ENCODE measurements around the gene KIRREL3. TPM values are rescaled to one million over a fixed set of nuclear protein-coding genes. Genes with fewer than 3 reads are reported as not detected.

KIRREL3 gene
- total and polyA plus RNA-seq, 2 donors (not counting 3 experiments of a cell fraction or from before 2014, with no cell fraction given): not detected

DNA sequence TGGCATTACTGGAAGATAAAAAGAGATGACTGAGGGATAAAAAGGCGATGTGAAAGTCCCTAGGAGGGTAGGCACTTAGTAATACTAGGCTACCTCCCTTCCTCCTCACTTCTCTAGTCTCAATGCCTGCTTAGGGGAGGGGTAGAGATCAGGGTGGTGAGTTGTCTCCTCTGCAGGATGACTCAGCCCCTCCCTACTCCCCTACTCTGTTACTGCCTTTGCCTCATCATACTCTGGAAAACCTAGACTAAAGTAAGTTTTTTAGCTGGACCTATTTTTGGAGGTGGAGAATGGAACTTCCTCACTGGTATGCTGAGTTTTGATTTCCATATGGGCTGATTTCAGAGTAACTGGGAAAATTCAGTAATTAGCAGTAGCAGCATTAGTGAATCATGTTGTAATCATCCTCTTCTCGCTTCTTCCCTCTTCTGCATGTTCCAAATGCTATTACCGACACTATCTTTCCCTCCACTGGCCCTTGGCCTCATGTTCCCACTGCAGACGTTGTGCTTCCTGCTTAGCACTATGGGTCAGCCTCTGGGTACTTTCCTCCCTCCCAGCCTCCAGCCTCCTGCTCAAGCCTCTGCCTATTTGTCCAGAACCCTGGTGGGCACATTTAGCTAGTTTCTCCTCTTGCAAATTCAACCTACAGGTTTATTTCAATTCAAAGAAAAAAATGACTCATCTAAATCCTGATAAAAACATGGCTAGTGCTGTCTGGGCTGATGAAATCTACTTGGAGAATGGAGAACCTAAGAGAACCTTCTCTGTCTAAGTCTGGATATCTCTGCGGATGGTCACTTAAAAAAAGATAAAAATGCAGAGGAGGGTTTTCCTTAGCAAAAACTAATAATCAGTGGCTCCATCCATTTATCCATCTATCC lies 363.4 kb downstream of the KIRREL3 start:
- H3K9ac ChIP-seq (replicated peaks; ENCODE audit: extremely low read depth, insufficient read depth, low read length): no peak overlapping the region
- no peaks in the 10 kb centered on the region for H3K79me2 ChIP-seq (ENCODE audit: control insufficient read depth, insufficient read depth, low read length)
- intact Hi-C loops (cut with micrococcal nuclease) (no loop called here), dilution Hi-C loops (cut with MboI; ENCODE audit: extremely low pct_ligation_motif_present, low sequenced_read_pairs) (no loop called here)
- no peak overlapping the region for H2AFZ ChIP-seq (ENCODE audit: low read depth, low read length)
- ChIA-PET CTCF (no interaction called here), POLR2A (no interaction called here)
- H4K20me1 ChIP-seq (replicated peaks; ENCODE audit: control insufficient read depth, extremely low read depth, insufficient read depth, low read length): no peaks in the 10 kb centered on the region
- TF ChIP-seq MAX (IDR thresholded peaks at IDR 0.05; ENCODE audit: insufficient read depth, insufficient read length): no peak
- no peak for TF ChIP-seq GATA2 (IDR thresholded peaks at IDR 0.05; ENCODE audit: insufficient read depth, insufficient read length, low read depth, low read length)
- no peak for TF ChIP-seq MYC (IDR thresholded peaks at IDR 0.05; ENCODE audit: low read depth, low read length)
- no peak for TF ChIP-seq POLR2AphosphoS5 (IDR thresholded peaks at IDR 0.05; ENCODE audit: insufficient read depth, low read depth, low read length)
- no peak overlapping the region for H3K27ac ChIP-seq (ENCODE audit: insufficient read depth, low read depth, low read length)
- H3K4me1 ChIP-seq (ENCODE audit: control insufficient read depth, extremely low read depth, insufficient read depth, low read length): no peaks in the 10 kb centered on the region
- H3K4me2 ChIP-seq (ENCODE audit: insufficient read depth, low read length): no peak overlapping the region
- BruUV-seq (replicated peaks): no TSS peak
- no peaks in the 10 kb centered on the region for H3K9me1 ChIP-seq (replicated peaks; ENCODE audit: control insufficient read depth, extremely low read depth, insufficient read depth, low read length)
- FAIRE-seq (no peak), DNase-seq (ENCODE audit: low read depth, low spot score) (no peak)
- no peaks in the 10 kb centered on the region for H3K36me3 ChIP-seq (ENCODE audit: control insufficient read depth in 2 of 2, extremely low read depth in 1 of 2, insufficient read depth in 2 of 2, low read length in 2 of 2)
- no peaks in the 10 kb centered on the region for H3K27me3 ChIP-seq (ENCODE audit: control insufficient read depth in 2 of 2, insufficient read depth in 2 of 2, low read length in 2 of 2)
- H3K9me3 ChIP-seq (replicated peaks; ENCODE audit: control insufficient read depth, insufficient read depth, low read length): no peaks in the 10 kb centered on the region
- no peak overlapping the region for H3K4me3 ChIP-seq (replicated peaks in 1 of 3; ENCODE audit: insufficient read depth in 1 of 3, low read depth in 1 of 3, low read length in 3 of 3)

- Histone ChIP-seq H3K9me1 (replicated peaks; ENCODE audit: control insufficient read depth, extremely low read depth, insufficient read depth, low read length) (no peaks in the 10 kb centered on the region), H3K36me3 (ENCODE audit: control insufficient read depth in 2 of 2, extremely low read depth in 1 of 2, insufficient read depth in 2 of 2, low read length in 2 of 2) (no peaks in the 10 kb centered on the region), H3K4me1 (ENCODE audit: control insufficient read depth, extremely low read depth, insufficient read depth, low read length) (no peaks in the 10 kb centered on the region), H3K4me3 (replicated peaks in 1 of 3; ENCODE audit: insufficient read depth in 1 of 3, low read depth in 1 of 3, low read length in 3 of 3) (no peak overlapping the region), H3K27ac (ENCODE audit: insufficient read depth, low read depth, low read length) (no peak overlapping the region), H3K4me2 (ENCODE audit: insufficient read depth, low read length) (no peak overlapping the region), H3K9ac (replicated peaks; ENCODE audit: extremely low read depth, insufficient read depth, low read length) (no peak overlapping the region), H3K27me3 (ENCODE audit: control insufficient read depth in 2 of 2, insufficient read depth in 2 of 2, low read length in 2 of 2) (no peaks in the 10 kb centered on the region), H3K79me2 (ENCODE audit: control insufficient read depth, insufficient read depth, low read length) (no peaks in the 10 kb centered on the region), H4K20me1 (replicated peaks; ENCODE audit: control insufficient read depth, extremely low read depth, insufficient read depth, low read length) (no peaks in the 10 kb centered on the region), H2AFZ (ENCODE audit: low read depth, low read length) (no peak overlapping the region), H3K9me3 (replicated peaks; ENCODE audit: control insufficient read depth, insufficient read depth, low read length) (no peaks in the 10 kb centered on the region)
- dilution Hi-C loops (cut with MboI; ENCODE audit: extremely low pct_ligation_motif_present, low sequenced_read_pairs) (no loop called here), intact Hi-C loops (cut with micrococcal nuclease) (no loop called here)
- DNase-seq (ENCODE audit: low read depth, low spot score): no peak
- POLR2A ChIA-PET: no interaction called here
- BruUV-seq (replicated peaks): no TSS peak
- no peak for FAIRE-seq
- TF ChIP-seq GATA2 (IDR thresholded peaks at IDR 0.05; ENCODE audit: insufficient read depth, insufficient read length, low read depth, low read length): no peak
- no peak for TF ChIP-seq POLR2AphosphoS5 (IDR thresholded peaks at IDR 0.05; ENCODE audit: insufficient read depth, low read depth, low read length)
- TF ChIP-seq EZH2 (IDR thresholded peaks at IDR 0.05; ENCODE audit: borderline replicate concordance, low read depth, low read length, severe bottlenecking): no peak
- no peak for TF ChIP-seq POLR2A (IDR thresholded peaks at IDR 0.05; ENCODE audit: low read depth, low read length)
- TF ChIP-seq FOS (IDR thresholded peaks at IDR 0.05; ENCODE audit: borderline replicate concordance, insufficient read depth, low read length): no peak
- TF ChIP-seq CTCF (IDR thresholded peaks at IDR 0.05; ENCODE audit: extremely low read depth in 1 of 2, insufficient read depth in 1 of 2, low read depth in 1 of 2, low read length in 2 of 2): no peak
- TF ChIP-seq JUN (IDR thresholded peaks at IDR 0.05; ENCODE audit: borderline replicate concordance, insufficient read depth, insufficient read length, low read depth): no peak
- TF ChIP-seq MAX (IDR thresholded peaks at IDR 0.05; ENCODE audit: insufficient read depth, insufficient read length): no peak
- TF ChIP-seq MYC (IDR thresholded peaks at IDR 0.05; ENCODE audit: low read depth, low read length): no peak
- CTCF ChIA-PET: no interaction called here
These were observed 365.1 kb downstream of the KIRREL3 start for GRCh38 chr11:126635511-126635910.

All from endothelial cell of umbilical vein (primary cell).